ENCODE measurements around the gene PRDX5. TPM values are rescaled to one million over a fixed set of nuclear protein-coding genes. Genes with fewer than 3 reads are reported as not detected.
"Not testable (repeated sequence)": the region's sequence is repeated elsewhere in the genome, so short reads cannot be mapped to it uniquely, and the experiment has no call there.

The PRDX5 gene
- total RNA-seq, 1 experiment from 2014 or later, result 205 TPM

DNA sequence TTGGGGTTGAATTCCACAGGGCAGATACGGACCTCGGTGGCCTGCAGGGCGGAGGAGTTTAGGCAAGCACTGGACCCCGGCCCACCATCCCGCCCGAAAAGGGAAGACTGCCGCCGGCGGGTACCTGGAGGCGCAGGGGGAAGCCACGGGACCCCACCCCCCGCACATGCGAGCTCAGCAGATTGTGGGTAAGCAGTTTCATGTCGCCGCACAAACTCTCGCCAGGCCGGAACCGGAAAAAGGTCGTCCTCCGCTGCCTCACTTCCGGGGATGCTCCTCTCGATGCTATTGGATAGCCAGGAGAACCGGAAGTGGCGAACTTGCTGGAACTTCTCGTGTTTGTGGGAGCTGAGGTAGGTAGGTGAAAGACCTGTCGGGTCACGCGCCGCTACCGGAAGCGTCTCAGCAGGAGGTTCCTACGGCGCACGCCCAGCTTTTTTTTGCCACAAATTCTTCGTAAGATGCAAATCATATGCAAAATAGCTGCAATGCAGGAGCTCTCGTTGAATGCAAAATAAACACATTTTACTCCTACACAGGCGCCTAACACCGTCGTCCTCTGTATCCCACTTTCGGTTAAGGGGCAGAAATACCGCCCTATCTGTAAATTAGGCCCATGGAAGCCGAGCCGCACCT lies 478 bp upstream of the PRDX5 start, which contains the start of gene TRMT112:
Gene TRMT112, minus strand, starts transcription at position 235 of the 636 bp plus-strand sequence. Its CDS starts 33 bp downstream, at position 202.
- Histone ChIP-seq H3K79me2 (ENCODE audit: low read length) (peaks cover 21% of the 10 kb centered on the region), H3K9ac (ENCODE audit: low read length) (peak within 1 kb of the TSS; percentile 99), H3K36me3 (ENCODE audit: insufficient read depth, low read length) (peaks cover 11% of the 10 kb centered on the region; the same call in 1 of the 2 replicates), H3K4me3 (ENCODE audit: low read length) (peak within 1 kb of the TSS; percentile 93), H3K4me1 (ENCODE audit: low read length) (peaks cover 44% of the 10 kb centered on the region), H3K4me2 (ENCODE audit: low read depth, low read length, poor library complexity, severe bottlenecking) (peak within 1 kb of the TSS; percentile 96), H3K27me3 (ENCODE audit: low read length) (no peaks in the 10 kb centered on the region), H2AFZ (ENCODE audit: low read length) (no peak within 1 kb of the TSS), H4K20me1 (ENCODE audit: insufficient read depth, low read depth, low read length) (0 out of 2 replicates have a peak, but pooled peaks cover 5% of the 10 kb centered on the region), H3K9me2 (replicated peaks; ENCODE audit: insufficient read depth, low read length) (no peaks in the 10 kb centered on the region), H3K9me3 (ENCODE audit: low read length) (no peaks in the 10 kb centered on the region), H3K27ac (ENCODE audit: low read length) (peak within 1 kb of the TSS; percentile 81)
- DNase-seq, result peak; percentile 99

GRCh38 chr11:64318766-64319761 lies 1.1 kb downstream of the PRDX5 start:
- no peaks in the 10 kb centered on the region for H3K9me2 ChIP-seq (replicated peaks; ENCODE audit: insufficient read depth, low read length)
- H3K4me2 ChIP-seq (ENCODE audit: low read depth, low read length, poor library complexity, severe bottlenecking), result peak overlapping the region; percentile 96
- no peak overlapping the region for H2AFZ ChIP-seq (ENCODE audit: low read length)
- no peaks in the 10 kb centered on the region for H3K9me3 ChIP-seq (ENCODE audit: low read length)
- H3K27ac ChIP-seq (ENCODE audit: low read length), result peak overlapping the region; percentile 81
- H3K4me3 ChIP-seq (ENCODE audit: low read length), result peak overlapping the region; percentile 93
- H3K27me3 ChIP-seq (ENCODE audit: low read length), result no peaks in the 10 kb centered on the region
- H3K79me2 ChIP-seq (ENCODE audit: low read length), result peaks cover 14% of the 10 kb centered on the region
- H4K20me1 ChIP-seq (ENCODE audit: insufficient read depth, low read depth, low read length), result 0 out of 2 replicates have a peak, but pooled peaks cover 5% of the 10 kb centered on the region
- H3K4me1 ChIP-seq (ENCODE audit: low read length), result peaks cover 31% of the 10 kb centered on the region
- no peak for DNase-seq
- peaks cover 11% of the 10 kb centered on the region; the same call in 1 of the 2 replicates for H3K36me3 ChIP-seq (ENCODE audit: insufficient read depth, low read length)
- H3K9ac ChIP-seq (ENCODE audit: low read length), result peak overlapping the region; percentile 99

DNA sequence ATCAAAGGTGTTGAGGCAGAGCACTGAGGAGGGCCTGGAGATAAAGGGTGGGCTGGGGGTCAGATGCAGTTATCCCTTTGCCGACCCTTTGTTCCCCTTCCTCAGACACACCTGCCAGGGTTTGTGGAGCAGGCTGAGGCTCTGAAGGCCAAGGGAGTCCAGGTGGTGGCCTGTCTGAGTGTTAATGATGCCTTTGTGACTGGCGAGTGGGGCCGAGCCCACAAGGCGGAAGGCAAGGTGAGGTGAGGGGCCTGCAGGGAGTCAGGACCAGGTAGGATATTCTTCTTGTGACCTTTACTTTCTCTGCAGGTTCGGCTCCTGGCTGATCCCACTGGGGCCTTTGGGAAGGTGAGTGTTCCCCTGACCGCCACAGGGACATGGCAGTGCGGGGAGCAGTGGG lies 2.6 kb downstream of the PRDX5 start:
- Histone ChIP-seq H2AFZ (ENCODE audit: low read length) (no peak overlapping the region), H3K36me3 (ENCODE audit: insufficient read depth, low read length) (peaks cover 7% of the 10 kb centered on the region; the same call in 1 of the 2 replicates), H3K27me3 (ENCODE audit: low read length) (no peaks in the 10 kb centered on the region), H3K27ac (ENCODE audit: low read length) (no peak overlapping the region), H3K9me3 (ENCODE audit: low read length) (no peaks in the 10 kb centered on the region), H3K79me2 (ENCODE audit: low read length) (peaks cover 14% of the 10 kb centered on the region), H3K9me2 (replicated peaks; ENCODE audit: insufficient read depth, low read length) (no peaks in the 10 kb centered on the region), H3K4me1 (ENCODE audit: low read length) (peaks cover 21% of the 10 kb centered on the region), H3K4me3 (ENCODE audit: low read length) (no peak overlapping the region), H3K9ac (ENCODE audit: low read length) (no peak overlapping the region), H4K20me1 (ENCODE audit: insufficient read depth, low read depth, low read length) (0 out of 2 replicates have a peak, but pooled peaks cover under 1% of the 10 kb centered on the region), H3K4me2 (ENCODE audit: low read depth, low read length, poor library complexity, severe bottlenecking) (no peak overlapping the region)
- DNase-seq, result no peak

DNA sequence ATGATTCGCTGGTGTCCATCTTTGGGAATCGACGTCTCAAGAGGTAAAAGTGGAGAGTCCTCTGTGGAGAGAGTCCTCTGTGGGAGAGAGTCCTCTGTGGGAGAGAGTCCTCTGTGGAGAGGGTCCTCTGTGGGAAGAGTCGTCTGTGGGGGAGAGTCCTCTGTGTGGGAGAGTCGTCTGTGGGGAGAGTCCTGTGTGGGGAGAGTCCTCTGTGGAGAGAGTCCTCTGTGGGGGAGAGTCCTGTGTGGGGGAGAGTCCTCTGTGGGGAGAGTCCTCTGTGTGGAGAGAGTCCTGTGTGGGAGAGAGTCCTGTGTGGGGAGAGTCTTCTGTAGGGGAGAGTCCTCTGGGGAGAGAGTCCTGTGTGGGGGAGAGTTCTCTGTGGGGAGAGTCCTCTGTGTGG lies 3.1 kb downstream of the PRDX5 start:
- Histone ChIP-seq H3K27ac (ENCODE audit: low read length) (no peak overlapping the region), H3K4me3 (ENCODE audit: low read length) (no peak overlapping the region), H3K9ac (ENCODE audit: low read length) (no peak overlapping the region), H4K20me1 (ENCODE audit: insufficient read depth, low read depth, low read length) (no peaks in the 10 kb centered on the region), H3K4me1 (ENCODE audit: low read length) (peaks cover 16% of the 10 kb centered on the region), H3K79me2 (ENCODE audit: low read length) (peaks cover 14% of the 10 kb centered on the region), H3K36me3 (ENCODE audit: insufficient read depth, low read length) (peaks cover 6% of the 10 kb centered on the region; the same call in 1 of the 2 replicates), H3K9me2 (replicated peaks; ENCODE audit: insufficient read depth, low read length) (no peaks in the 10 kb centered on the region), H3K4me2 (ENCODE audit: low read depth, low read length, poor library complexity, severe bottlenecking) (no peak overlapping the region), H3K9me3 (ENCODE audit: low read length) (no peaks in the 10 kb centered on the region), H3K27me3 (ENCODE audit: low read length) (no peaks in the 10 kb centered on the region), H2AFZ (ENCODE audit: low read length) (no peak overlapping the region)
- no peak for DNase-seq

- DNase-seq, result no peak
- Histone ChIP-seq H3K4me1 (ENCODE audit: low read length) (peaks cover 12% of the 10 kb centered on the region), H3K4me3 (ENCODE audit: low read length) (no peak overlapping the region), H3K79me2 (ENCODE audit: low read length) (peaks cover 14% of the 10 kb centered on the region), H3K4me2 (ENCODE audit: low read depth, low read length, poor library complexity, severe bottlenecking) (no peak overlapping the region), H2AFZ (ENCODE audit: low read length) (no peak overlapping the region), H3K36me3 (ENCODE audit: insufficient read depth, low read length) (peaks cover 6% of the 10 kb centered on the region; the same call in 1 of the 2 replicates), H4K20me1 (ENCODE audit: insufficient read depth, low read depth, low read length) (no peaks in the 10 kb centered on the region), H3K9me3 (ENCODE audit: low read length) (no peaks in the 10 kb centered on the region), H3K9ac (ENCODE audit: low read length) (no peak overlapping the region), H3K9me2 (replicated peaks; ENCODE audit: insufficient read depth, low read length) (no peaks in the 10 kb centered on the region), H3K27me3 (ENCODE audit: low read length) (no peaks in the 10 kb centered on the region), H3K27ac (ENCODE audit: low read length) (no peak overlapping the region)
Measured at GRCh38 chr11:64321533-64321932, 3.6 kb downstream of the PRDX5 start.

DNA sequence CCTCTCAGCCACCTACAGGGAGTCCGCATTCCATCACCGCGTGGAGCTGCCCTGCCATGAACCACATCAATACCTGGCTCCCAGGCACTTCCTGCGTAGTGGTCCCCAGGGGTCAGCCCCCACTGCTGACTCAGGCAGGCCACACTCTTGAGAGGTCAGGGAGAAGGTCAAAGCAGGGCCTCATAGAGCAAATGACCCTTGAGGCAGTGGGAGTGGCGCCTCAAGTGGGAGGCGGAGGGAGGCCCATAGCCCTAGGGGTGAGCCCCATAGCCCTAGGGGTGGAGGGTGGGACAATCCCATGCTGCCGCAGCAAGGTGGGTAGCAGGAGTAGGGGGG lies 5.0 kb downstream of the PRDX5 start:
- Histone ChIP-seq H3K27ac (ENCODE audit: low read length) (no peak overlapping the region), H3K4me2 (ENCODE audit: low read depth, low read length, poor library complexity, severe bottlenecking) (no peak overlapping the region), H3K36me3 (ENCODE audit: insufficient read depth, low read length) (peaks cover 6% of the 10 kb centered on the region; the same call in 1 of the 2 replicates), H3K9me2 (replicated peaks; ENCODE audit: insufficient read depth, low read length) (no peaks in the 10 kb centered on the region), H4K20me1 (ENCODE audit: insufficient read depth, low read depth, low read length) (no peaks in the 10 kb centered on the region), H2AFZ (ENCODE audit: low read length) (no peak overlapping the region), H3K27me3 (ENCODE audit: low read length) (no peaks in the 10 kb centered on the region), H3K4me3 (ENCODE audit: low read length) (no peak overlapping the region), H3K4me1 (ENCODE audit: low read length) (peaks cover 10% of the 10 kb centered on the region), H3K9ac (ENCODE audit: low read length) (no peak overlapping the region), H3K79me2 (ENCODE audit: low read length) (peaks cover 14% of the 10 kb centered on the region), H3K9me3 (ENCODE audit: low read length) (no peaks in the 10 kb centered on the region)
- DNase-seq, result no peak

- H4K20me1 ChIP-seq (ENCODE audit: insufficient read depth, low read depth, low read length), result no peaks in the 10 kb centered on the region
- H3K36me3 ChIP-seq (ENCODE audit: insufficient read depth, low read length), result peaks cover 6% of the 10 kb centered on the region; the same call in 1 of the 2 replicates
- H3K9ac ChIP-seq (ENCODE audit: low read length), result no peak overlapping the region
- no peak overlapping the region for H3K27ac ChIP-seq (ENCODE audit: low read length)
- H3K4me1 ChIP-seq (ENCODE audit: low read length), result peaks cover 10% of the 10 kb centered on the region
- H3K9me3 ChIP-seq (ENCODE audit: low read length), result no peaks in the 10 kb centered on the region
- DNase-seq, result no peak
- peaks cover 12% of the 10 kb centered on the region for H3K79me2 ChIP-seq (ENCODE audit: low read length)
- H2AFZ ChIP-seq (ENCODE audit: low read length), result no peak overlapping the region
- no peaks in the 10 kb centered on the region for H3K27me3 ChIP-seq (ENCODE audit: low read length)
- H3K4me3 ChIP-seq (ENCODE audit: low read length), result no peak overlapping the region
- H3K4me2 ChIP-seq (ENCODE audit: low read depth, low read length, poor library complexity, severe bottlenecking), result no peak overlapping the region
- no peaks in the 10 kb centered on the region for H3K9me2 ChIP-seq (replicated peaks; ENCODE audit: insufficient read depth, low read length)
Measured at GRCh38 chr11:64323373-64323772, 5.5 kb downstream of the PRDX5 start.

DNA sequence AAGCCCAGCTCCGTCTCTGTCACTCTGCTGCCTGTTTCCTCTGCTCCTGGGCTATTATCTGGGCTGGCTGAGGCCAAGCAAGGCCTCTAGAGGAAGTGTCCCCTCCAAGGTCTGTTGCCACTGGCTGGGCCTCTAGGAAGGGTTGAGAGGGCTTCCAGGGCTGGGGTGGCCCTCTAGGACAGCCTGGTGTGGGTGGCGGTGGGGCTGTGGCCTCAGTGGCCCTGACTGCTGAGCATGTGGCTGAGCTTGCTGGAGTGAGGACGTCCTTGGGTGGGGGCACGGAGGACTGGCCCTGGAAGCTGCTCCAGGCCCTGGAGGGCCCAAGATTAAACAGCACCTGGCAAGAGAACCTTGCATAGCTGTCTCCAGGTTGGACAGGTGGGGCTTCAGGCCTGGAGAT lies 6.1 kb downstream of the PRDX5 start:
- H2AFZ ChIP-seq (ENCODE audit: low read length); H3K4me3 ChIP-seq (ENCODE audit: low read length); H3K4me1 ChIP-seq (ENCODE audit: low read length); H3K27me3 ChIP-seq (ENCODE audit: low read length); H3K79me2 ChIP-seq (ENCODE audit: low read length); H3K4me2 ChIP-seq (ENCODE audit: low read depth, low read length, poor library complexity, severe bottlenecking); H3K36me3 ChIP-seq (ENCODE audit: insufficient read depth, low read length); H3K9ac ChIP-seq (ENCODE audit: low read length); H3K9me3 ChIP-seq (ENCODE audit: low read length); H3K9me2 ChIP-seq (replicated peaks; ENCODE audit: insufficient read depth, low read length); DNase-seq; H3K27ac ChIP-seq (ENCODE audit: low read length); H4K20me1 ChIP-seq (ENCODE audit: insufficient read depth, low read depth, low read length): not testable (repeated sequence)

All from Karpas-422 (cell line).